ENCODE results near the gene DOCK7. TPM values are rescaled to one million over a fixed set of nuclear protein-coding genes. Genes with fewer than 3 reads are reported as not detected.
"Not testable (repeated sequence)": the region's sequence is repeated elsewhere in the genome, so short reads cannot be mapped to it uniquely, and the experiment has no call there.

DOCK7 gene
- total RNA-seq, 1 donor from 2014 or later, result 40.6 TPM

DNA sequence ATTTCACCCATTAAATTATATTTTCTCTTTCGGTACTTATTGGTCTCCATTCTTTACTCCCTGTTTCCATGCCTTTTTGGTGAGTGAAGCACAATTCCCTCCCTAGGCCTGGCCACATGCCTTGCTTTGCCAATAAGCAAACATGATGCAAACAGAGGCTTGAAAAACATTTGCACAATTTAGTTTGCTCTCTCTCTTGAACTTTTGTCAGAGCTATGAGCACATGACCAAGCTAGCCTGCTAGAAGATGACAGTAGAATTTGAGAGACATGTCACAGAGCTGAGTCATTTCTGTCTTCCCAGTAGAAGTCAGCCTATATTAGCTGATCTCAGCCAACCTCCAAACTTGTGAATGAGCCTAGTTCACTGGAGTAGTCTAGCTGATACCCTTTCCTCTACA lies 66.3 kb downstream of the DOCK7 start:
- H3K27me3 ChIP-seq (ENCODE audit: control insufficient read depth, insufficient read depth, low read length), result no peaks in the 10 kb centered on the region
- no peaks in the 10 kb centered on the region for H3K36me3 ChIP-seq (ENCODE audit: control insufficient read depth, insufficient read depth, low read length)
- TF ChIP-seq, protein P1, sequence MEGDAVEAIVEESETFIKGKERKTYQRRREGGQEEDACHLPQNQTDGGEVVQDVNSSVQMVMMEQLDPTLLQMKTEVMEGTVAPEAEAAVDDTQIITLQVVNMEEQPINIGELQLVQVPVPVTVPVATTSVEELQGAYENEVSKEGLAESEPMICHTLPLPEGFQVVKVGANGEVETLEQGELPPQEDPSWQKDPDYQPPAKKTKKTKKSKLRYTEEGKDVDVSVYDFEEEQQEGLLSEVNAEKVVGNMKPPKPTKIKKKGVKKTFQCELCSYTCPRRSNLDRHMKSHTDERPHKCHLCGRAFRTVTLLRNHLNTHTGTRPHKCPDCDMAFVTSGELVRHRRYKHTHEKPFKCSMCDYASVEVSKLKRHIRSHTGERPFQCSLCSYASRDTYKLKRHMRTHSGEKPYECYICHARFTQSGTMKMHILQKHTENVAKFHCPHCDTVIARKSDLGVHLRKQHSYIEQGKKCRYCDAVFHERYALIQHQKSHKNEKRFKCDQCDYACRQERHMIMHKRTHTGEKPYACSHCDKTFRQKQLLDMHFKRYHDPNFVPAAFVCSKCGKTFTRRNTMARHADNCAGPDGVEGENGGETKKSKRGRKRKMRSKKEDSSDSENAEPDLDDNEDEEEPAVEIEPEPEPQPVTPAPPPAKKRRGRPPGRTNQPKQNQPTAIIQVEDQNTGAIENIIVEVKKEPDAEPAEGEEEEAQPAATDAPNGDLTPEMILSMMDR (IDR thresholded peaks at IDR 0.05; ENCODE audit: insufficient read depth, low read length, poor library complexity, severe bottlenecking), result no peak
- peak; percentile 61 for DNase-seq (ENCODE audit: low read depth)
- no peak overlapping the region for H3K4me3 ChIP-seq (ENCODE audit: low read depth, low read length)

- H3K36me3 ChIP-seq (ENCODE audit: control insufficient read depth, insufficient read depth, low read length), result no peaks in the 10 kb centered on the region
Measured at GRCh38 chr1:62613890-62614289, 74.3 kb downstream of the DOCK7 start.

DNA sequence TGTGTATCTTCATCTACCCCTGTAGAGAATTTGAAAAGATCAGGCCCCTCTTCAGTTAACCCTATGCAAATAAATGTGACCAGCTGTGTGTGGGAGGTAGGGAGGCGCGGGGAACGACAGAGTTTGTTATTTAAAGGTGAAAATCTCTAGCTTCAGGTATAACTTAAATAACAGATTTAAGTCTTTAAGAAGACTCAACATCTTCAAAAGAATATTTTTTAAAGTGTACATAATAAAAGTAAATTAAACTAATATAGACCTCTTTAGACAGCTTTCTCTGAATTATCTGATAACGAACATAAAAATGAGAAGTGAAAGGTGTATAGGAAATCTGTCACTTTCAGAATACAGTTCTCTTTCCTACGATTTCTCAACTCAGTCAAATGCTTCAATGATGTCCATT lies 74.9 kb downstream of the DOCK7 start:
- TF ChIP-seq, protein P1 (IDR thresholded peaks at IDR 0.05; ENCODE audit: insufficient read depth, low read length, poor library complexity, severe bottlenecking), result no peak

More at GRCh38 chr1:62613890-62614289, 74.3 kb downstream of the DOCK7 start:
- TF ChIP-seq, protein P1 (IDR thresholded peaks at IDR 0.05; ENCODE audit: insufficient read depth, low read length, poor library complexity, severe bottlenecking), result no peak
- Histone ChIP-seq H3K27me3 (ENCODE audit: control insufficient read depth, insufficient read depth, low read length) (no peaks in the 10 kb centered on the region), H3K4me3 (ENCODE audit: low read depth, low read length) (no peak overlapping the region)
- no peak for DNase-seq (ENCODE audit: low read depth)

GRCh38 chr1:62612770-62613169 lies 75.4 kb downstream of the DOCK7 start:
- TF ChIP-seq, protein P1 (IDR thresholded peaks at IDR 0.05; ENCODE audit: insufficient read depth, low read length, poor library complexity, severe bottlenecking), result no peak
- Histone ChIP-seq H3K36me3 (ENCODE audit: control insufficient read depth, insufficient read depth, low read length) (no peaks in the 10 kb centered on the region), H3K4me3 (ENCODE audit: low read depth, low read length) (no peak overlapping the region), H3K27me3 (ENCODE audit: control insufficient read depth, insufficient read depth, low read length) (no peaks in the 10 kb centered on the region)
- DNase-seq (ENCODE audit: low read depth), result no peak

More for the DNA sequence above, 74.9 kb downstream of the DOCK7 start:
- H3K36me3 ChIP-seq (ENCODE audit: control insufficient read depth, insufficient read depth, low read length), result no peaks in the 10 kb centered on the region
- H3K4me3 ChIP-seq (ENCODE audit: low read depth, low read length), result no peak overlapping the region
- DNase-seq (ENCODE audit: low read depth), result no peak
- no peaks in the 10 kb centered on the region for H3K27me3 ChIP-seq (ENCODE audit: control insufficient read depth, insufficient read depth, low read length)

DNA sequence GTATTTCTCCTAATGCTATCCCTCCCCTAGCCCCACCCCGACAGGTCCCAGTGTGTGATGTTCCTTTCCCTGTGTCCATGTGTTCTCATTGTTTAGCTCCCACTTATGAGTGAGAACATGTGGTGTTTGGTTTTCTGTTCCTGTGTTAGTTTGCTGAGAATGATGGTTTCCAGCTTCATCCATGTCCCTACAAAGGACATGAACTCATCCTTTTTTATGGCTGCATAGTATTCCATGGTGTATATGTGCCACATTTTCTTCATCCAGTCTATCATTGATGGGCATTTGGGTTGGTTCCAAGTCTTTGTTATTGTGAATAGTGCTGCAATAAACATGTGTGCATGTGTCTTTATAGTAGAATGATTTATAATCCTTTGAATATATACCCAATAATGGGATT lies 77.6 kb downstream of the DOCK7 start:
- H3K36me3 ChIP-seq (ENCODE audit: control insufficient read depth, insufficient read depth, low read length); H3K4me3 ChIP-seq (ENCODE audit: low read depth, low read length); H3K27me3 ChIP-seq (ENCODE audit: control insufficient read depth, insufficient read depth, low read length); DNase-seq (ENCODE audit: low read depth): not testable (repeated sequence)

DNA sequence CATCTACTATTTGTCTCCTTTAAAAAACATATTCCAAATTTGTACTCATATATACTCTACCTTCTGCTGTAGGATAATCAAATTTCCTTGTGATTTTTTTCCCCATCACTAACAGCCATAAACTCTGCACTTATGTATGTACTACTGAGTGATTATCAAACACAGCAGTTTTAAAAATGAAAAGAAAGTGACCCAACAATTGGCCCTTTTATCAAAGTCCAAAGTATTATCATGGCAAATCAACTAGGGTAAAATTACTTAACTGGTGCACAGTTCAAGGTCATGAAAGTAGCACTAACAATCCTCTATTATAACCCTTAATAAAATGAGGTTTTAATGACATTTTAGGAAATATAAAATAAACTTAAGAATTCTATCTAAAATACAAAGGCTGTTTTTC lies 79.3 kb downstream of the DOCK7 start:
- no peaks in the 10 kb centered on the region for H3K36me3 ChIP-seq (ENCODE audit: control insufficient read depth, insufficient read depth, low read length)
- no peak for DNase-seq (ENCODE audit: low read depth)
- no peak overlapping the region for H3K4me3 ChIP-seq (ENCODE audit: low read depth, low read length)
- H3K27me3 ChIP-seq (ENCODE audit: control insufficient read depth, insufficient read depth, low read length), result no peaks in the 10 kb centered on the region
- TF ChIP-seq, protein P1 (IDR thresholded peaks at IDR 0.05; ENCODE audit: insufficient read depth, low read length, poor library complexity, severe bottlenecking), result no peak

Measured in kidney epithelial cell (primary cell).